HuH-7 (cell line): Measurements from ENCODE around the gene ADI1.

Experiments used
- DNase-seq: peaks from one replicate; pipeline ENCODE4 v3.0.0; 2011; ENCODE audit warnings: low spot score

ADI1 gene, protein sequence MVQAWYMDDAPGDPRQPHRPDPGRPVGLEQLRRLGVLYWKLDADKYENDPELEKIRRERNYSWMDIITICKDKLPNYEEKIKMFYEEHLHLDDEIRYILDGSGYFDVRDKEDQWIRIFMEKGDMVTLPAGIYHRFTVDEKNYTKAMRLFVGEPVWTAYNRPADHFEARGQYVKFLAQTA

GRCh38 chr2:3519255-3520205 lies at the start of gene ADI1:
Gene ADI1, minus strand, starts transcription at chr2:3519531. Its CDS starts 44 bp downstream, at chr2:3519487.
- DNase-seq, result peak; percentile 80

GRCh38 chr2:3566806-3567205 lies 47.5 kb upstream of the ADI1 start:
- DNase-seq, result no peak

DNA sequence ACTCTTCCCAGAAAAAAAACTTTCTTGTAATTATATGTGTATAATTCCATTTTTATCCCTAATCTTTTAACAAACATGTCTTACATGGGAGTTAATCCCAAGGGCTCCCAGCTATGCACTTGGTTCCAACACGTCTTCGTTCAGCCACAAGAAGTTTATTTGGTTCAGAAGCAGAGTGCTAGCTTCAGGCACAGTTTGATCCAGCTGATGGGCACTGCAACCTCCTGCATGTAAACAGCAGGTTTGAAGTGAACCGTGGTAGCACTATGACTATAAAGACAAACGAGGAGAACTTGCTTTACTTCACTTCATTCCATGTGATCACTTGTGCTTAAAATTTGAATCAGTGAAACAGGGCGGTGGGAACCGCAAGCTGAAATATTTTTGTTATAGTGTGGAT lies 45.8 kb upstream of the ADI1 start:
- DNase-seq, result no peak

GRCh38 chr2:3563521-3563976 lies 44.2 kb upstream of the ADI1 start:
- no peak for DNase-seq

DNA sequence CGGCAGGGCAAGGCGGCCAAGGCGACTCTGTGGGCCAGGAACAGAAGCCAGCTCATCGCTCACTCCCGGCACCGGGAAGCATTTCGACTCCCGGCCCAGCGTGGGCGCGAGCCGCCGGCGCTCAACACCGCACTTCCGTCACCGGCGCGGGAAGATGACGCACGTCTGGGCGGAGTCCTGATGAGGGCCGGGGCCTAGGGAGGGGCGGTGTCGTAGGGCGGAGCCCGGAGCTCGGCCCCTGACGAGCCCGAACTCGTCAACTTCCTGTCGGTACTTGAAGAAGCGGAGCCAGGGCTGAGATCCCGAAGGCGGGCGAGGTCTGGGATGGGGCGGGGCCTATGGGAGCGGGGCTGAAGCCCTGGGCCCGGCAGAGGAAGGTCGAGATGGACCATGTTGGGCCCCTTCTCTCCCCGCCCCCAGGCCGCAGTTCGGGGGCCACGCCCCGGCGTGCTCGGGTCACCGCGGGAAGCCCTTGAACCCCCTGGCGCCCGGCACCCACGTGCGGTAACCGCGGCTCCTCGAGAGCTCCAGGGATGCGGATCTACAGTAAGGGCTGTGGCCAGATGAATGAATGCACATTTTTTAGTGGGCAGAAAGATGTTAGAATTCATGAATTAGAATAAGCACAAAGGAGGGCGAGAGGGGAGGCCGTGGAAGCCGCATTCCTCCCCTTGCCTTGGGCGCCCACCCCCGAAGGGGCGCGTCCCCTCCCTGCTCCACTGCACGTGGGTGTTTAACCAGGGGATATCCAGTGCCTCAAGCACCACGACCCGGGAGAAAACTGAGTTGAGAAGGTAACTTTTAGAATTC lies 39.1 kb upstream of the ADI1 start, which contains the start of gene RNASEH1:
RNASEH1 (minus strand) TSS at position 129 of the 810 bp plus-strand sequence; CDS start at position 56, 73 bp downstream.
- DNase-seq, result peak; percentile 98

DNA sequence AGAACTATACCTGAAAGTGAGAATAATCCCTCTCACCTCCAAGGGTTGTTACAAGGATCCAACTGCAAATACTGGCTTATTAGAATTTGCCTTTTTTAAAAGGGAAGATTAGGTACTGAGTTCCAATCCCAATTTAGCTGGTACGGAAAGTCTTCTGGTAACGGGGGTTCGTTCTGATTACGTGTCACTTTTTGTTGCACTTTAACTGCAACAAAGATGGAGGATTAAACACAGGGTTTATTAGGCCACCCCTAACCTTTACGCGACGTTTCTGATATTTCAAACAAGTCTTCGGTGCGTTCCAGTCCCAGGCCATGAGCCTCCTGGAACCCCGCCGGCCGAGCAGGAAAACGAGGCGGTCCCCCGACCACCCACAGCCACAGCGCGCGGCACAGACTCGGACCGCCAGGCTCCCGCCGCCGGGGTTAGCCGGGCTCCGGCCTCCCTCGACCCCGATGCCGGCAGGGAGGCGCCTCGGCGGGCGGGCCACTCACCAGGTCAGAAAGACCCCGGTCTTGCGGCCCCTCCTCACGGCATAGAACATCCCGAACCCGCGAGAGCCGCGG lies 38.4 kb upstream of the ADI1 start:
- no peak for DNase-seq

GRCh38 chr2:3553946-3554345 lies 34.6 kb upstream of the ADI1 start:
- DNase-seq, result no peak

DNA sequence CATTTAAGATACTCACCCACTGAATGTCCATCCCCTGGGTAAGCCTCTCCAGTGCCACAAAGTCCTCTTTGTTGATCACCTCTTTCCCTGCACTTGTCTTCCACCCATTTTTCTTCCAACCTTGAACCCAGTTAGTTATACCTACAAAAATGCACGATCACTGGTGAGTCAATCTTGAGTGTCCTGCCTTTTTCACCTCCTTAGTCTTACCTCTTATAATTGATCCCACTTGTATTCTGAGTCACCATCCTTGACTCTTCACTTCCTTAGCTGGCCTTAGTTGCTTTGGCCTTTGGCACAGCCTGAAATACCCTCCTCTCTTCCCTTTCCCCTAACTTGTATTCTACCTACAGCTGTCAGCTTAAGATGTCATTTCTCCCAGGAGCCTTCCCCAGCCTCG lies 28.6 kb upstream of the ADI1 start:
- no peak for DNase-seq

DNA sequence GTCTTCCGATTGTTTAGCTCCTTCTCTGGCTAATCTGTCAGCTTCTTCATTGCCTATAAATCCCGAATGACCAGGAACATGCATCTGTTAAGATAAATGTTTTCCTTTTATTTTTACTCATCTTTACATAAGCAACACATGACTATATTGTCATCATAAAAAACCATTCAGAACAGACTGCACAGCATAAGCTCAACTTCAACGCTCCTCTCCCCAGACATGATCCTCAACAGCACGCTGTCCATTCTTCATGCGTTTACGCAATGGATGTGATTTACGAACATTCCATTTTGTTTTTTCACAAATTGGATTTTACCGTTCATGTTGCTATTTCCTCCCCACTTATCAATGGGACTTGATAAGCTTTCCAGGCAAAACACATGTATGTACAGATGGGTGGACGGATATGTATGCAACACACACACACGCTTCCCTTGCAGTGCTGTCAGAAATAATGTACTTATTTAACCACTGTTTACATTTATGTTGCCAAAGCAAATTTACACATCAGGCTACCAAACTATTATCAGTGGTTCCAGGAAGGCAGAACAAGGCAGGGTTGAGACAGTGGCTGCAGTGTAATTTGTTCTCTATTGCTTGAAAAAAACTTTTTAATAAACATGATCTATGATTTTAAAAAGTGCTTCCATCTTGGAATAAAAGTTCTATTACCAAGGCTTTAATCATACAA lies 26.6 kb upstream of the ADI1 start:
- no peak for DNase-seq

DNA sequence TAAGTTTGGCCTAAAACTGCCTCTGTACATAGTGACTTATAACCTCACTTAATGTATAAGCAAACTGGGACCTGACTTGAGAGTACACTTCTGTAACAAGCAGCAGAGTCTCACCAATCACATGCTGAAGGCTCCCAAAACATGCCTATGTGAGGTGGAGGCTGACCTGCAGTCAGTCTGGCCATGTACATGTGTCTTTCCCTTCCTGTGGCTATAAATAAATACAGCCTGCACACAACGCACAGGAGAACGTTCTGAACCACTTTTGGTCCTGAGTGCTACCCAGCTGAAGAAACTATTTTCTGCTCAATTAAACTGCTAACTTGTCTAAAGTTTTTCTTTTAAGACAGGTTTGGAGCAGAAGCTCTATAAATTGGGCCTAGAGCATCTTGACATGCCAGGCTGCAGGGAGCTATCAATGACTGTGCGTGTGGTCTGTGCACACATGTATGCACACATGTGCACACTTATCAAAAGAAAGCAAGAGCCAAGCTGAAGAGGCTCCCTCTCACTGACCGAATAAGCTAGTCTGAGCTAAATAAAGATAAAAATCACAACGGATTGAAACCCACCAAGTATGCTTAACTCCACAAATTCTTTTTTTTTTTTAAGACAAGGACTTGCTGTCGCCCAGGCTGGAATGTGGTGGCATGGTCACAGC lies 23.8 kb upstream of the ADI1 start:
- DNase-seq, result no peak

DNA sequence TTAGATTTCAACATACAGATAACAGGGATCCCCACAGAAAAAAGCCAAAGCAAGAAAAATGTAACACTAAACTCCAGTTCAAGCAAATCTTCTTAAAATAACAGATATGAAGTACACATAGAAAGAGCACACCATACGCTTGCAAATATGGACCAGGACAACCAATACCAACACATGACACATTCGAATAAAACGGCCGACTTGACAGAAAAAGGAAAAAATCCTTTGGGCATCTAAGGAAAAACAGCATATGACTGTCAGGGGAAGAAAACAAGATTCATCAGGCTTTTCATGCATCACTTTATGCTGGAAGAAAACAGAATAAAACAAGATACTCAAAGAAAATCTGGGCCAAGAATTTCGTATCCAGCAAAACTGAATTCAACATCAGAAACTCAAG lies 22.8 kb upstream of the ADI1 start:
- DNase-seq, result no peak

GRCh38 chr2:3539836-3540235 lies 20.5 kb upstream of the ADI1 start:
- DNase-seq, result no peak

DNA sequence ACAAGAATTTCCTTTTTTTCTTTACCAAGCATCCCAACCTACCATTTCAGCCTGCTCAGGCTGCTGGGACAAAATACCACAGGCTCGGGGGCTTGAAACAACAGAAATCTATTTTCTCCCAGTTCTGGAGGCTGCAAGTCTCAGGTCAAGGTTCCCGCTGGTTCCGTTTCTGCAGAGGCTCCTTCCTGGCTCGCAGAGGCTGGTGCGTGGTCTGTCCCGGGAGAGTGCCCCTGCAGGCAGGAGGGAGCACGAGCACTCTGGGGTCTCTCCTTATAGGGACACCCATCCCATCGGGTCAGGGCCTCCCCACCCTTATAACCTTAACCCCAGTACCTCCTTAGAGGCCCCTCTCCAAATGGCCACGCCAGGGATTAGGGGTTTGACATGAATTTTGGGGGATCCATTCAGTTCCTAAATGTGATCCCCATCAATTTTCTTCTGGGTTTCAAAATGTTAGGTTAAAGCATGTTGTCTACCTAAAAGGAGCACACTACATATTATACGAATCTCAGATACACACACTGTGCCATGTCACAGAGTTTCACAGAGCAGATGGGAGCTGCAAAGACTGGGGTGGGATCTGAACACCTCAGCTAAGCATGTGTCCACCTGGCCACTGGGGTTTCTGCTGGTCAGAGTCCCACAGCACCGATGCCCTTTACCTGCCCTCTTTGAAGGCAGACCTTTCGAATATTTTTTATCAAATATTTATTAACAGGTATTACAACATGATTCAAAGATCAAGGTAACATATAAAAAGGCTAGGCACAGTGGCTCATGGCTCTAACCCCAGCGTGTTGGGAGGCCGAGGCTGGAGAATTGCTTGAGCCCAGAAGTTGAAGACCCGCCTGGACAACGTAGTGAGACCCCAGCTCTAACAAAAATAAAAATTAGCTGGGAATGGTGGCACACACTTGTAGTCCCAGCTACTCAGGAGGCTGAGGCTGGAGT lies 17.6 kb upstream of the ADI1 start:
- peak; percentile 78 for DNase-seq

DNA sequence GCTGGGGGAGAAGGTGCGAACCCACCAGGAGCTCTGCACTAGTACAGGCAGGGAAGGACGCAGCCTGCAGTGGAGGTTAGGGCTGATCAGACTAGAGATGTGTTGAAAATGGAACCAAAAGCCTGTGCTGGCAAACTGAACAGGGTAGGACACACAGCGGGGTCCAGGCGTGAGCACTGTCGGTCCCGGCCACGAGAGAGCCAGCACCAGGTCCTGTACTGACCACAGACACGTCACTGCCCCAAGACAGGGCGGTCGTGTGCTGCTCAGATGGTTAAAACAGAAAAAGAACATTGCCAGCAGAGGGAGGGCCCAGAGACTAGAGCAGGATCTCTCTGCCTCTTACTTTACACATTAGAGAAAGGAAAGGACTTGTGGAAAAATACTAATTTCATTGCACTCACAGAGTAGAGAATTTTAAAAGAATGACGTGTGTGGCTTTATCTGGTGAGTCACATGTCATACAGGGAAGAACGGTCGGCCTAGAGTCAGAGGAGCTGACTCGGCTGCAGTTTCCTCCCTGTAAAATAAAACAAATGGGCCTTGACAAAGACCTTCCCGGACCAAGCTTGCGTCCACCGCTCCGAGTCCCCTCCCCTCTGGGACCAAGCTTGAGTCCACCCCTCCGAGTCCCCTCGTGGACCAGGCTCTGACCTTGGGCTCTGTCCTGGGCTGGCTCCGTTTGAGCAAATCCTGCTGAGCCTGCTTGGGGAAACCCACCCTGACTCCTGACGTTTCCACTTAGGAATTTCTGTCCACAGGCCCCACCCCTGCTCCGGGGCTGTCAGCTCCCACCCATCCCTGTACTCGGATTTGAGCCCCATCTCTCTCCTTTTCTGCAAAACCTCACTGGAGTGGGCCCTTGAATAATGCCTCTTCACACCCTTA lies 16.7 kb upstream of the ADI1 start:
- DNase-seq, result no peak

GRCh38 chr2:3535467-3535793 lies 16.1 kb upstream of the ADI1 start:
- DNase-seq, result no peak

DNA sequence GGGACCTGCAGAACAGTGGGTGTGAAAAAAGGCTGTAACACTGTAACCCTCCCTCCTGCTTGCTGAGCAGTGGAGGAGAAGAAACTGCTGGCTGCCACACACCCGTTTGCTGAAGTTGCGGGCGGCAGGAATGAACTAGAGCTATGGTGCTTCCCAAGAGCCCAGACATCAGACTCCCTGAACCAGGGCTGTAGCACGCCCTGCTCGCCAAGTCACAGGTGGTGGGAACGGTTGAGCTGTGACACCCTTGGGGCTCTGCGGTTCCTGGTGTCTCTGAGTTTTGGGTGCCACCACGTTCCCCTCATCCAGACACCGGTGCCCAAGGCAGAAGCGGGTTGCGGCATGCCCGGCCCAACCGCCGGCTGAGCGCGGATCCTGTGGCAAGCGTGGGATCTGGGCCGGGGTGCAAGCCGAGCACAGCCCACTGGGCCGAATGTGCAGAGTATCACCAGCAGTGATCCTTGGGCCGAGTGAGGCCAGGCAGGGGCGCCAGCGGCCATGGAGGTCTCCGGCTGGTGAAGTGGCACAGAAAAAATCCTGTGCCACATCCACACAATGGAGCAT lies 15.0 kb upstream of the ADI1 start:
- no peak for DNase-seq

GRCh38 chr2:3533836-3534235 lies 14.5 kb upstream of the ADI1 start:
- no peak for DNase-seq

DNA sequence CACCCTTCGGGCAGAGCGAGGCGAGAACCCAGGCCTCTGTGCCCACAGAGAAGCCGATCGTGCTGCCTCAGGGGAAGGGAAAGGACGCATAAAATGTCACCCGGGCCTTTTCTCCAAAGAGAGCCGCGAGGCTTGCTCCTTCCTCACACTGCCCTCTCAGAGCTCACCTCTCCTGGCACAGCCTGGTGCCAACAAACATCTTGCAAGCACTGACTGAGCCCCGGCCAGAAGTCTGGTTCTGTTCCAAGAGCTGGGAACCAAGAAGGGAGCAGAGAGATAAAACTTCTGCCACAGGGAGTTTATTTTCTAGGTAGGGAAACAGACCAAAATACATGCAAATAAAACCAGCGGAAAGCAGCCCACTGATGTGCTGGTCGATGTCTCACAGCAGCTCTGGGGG lies 13.6 kb upstream of the ADI1 start:
- no peak for DNase-seq
